ENCODE results near the gene PRXL2B. TPM values are rescaled to one million over a fixed set of nuclear protein-coding genes. Genes with fewer than 3 reads are reported as not detected.

Gene PRXL2B
- total RNA-seq, 2 experiments from 2014 or later: 28.2 to 34.6 TPM

DNA sequence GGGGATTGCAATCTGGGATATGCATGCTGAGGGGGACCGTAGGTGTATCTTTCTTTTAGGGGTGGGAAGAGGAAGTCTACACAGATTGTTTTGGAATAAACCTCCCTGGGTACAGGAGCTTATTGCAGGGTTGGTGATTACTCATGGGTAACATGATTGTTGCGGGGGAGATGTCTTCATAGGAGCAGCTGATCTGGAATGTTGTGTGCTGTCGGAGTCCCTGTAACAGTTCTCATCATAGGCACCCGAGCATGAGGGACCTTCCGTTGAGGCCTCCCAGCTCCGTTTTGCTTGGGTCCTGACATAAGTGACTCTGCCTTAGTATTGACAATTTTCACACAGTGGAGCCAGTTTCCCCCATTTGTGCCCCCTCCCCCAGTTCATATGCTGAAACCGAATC, 4.2 kb upstream of the PRXL2B start:
- ChIA-PET CTCF (interaction anchor here (1.5 to 2.3 kb wide), 2 partner anchors 26 to 408 kb away, joined by 3 to 9 read pairs; partner anchors contain the start of gene TNFRSF14), POLR2A (interaction anchor here (1.0 to 2.4 kb wide), 4 partner anchors 26 to 191 kb away, joined by 3 to 9 read pairs (median 4); partner anchors contain the start of genes MORN1, PANK4, RER1 and TNFRSF14)
- Mint-ChIP-seq H3K36me3 (peaks cover 3% of the 10 kb centered on the region), H3K27me3 (no peaks in the 10 kb centered on the region), H3K4me1 (ENCODE audit: low read depth) (peaks cover 67% of the 10 kb centered on the region), H3K9me3 (no peaks in the 10 kb centered on the region), H3K4me3 (no peak overlapping the region), H3K27ac (peak overlapping the region; percentile 96)
- intact Hi-C loops (cut with micrococcal nuclease): no loop called here
- DNase-seq: no peak

DNA sequence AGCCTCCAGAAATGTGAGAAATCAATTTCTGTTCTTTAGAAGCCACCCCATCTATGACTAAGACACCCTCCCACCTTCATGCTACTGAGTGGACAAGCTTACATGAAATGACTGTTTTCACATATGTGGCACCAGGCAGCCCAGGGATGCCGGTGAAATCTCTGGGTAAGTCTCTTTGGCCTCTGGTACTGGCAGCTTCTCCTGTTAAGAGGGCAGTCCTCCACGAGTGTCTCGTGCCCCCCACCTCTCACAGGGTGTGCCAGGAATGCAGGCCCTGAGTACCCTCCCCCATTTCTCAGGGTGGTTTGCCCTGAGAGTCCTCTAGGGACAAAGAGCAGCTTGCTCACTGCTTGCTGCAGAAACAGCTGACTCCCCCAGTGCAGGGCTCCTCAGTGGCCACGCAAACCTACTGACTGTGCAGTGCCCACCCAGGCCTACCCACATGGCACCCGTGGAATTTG, 3.2 kb upstream of the PRXL2B start:
- Mint-ChIP-seq H3K4me1 (ENCODE audit: low read depth) (peaks cover 65% of the 10 kb centered on the region), H3K36me3 (peaks cover 3% of the 10 kb centered on the region), H3K27ac (peak overlapping the region; percentile 92), H3K27me3 (no peaks in the 10 kb centered on the region), H3K9me3 (no peaks in the 10 kb centered on the region), H3K4me3 (peak overlapping the region; percentile 83)
- peak; percentile 66 for DNase-seq
- intact Hi-C loops (cut with micrococcal nuclease): no loop called here
- ChIA-PET POLR2A (interaction anchor here (1.0 to 5.1 kb wide), 6 partner anchors 22 to 192 kb away, joined by 3 to 67 read pairs (median 14); partner anchors contain the start of genes MORN1, PANK4, RER1 and TNFRSF14), CTCF (interaction anchor here (1.5 to 3.9 kb wide), 4 partner anchors 22 to 409 kb away, joined by 3 to 34 read pairs (median 12); partner anchors contain the start of gene TNFRSF14)

DNA sequence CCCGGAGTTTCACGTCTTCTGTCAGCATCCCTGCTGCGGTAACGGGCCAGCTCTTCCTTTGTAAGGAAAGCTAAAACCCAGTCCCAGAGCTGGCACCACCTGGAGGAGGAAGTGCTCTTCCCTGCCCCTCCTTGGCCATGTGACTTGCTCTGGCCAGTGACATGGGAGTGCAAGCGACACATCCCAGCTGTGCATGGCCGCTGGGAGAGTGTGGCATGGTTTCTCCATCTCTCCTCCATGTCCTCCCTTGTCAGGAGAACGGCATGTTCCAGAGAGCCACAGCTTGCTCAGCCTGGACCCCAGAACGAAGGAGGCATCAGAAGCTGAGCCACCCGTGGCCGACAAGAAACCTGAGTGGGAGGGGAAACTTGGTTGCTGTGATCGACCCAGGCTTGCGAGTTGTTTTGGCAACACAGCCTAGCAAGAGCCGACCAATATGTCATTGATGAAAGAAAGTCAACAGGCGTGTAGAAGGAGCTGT, 2.7 kb upstream of the PRXL2B start:
- peak; percentile 63 for DNase-seq
- Mint-ChIP-seq H3K36me3 (peaks cover 1% of the 10 kb centered on the region), H3K9me3 (no peaks in the 10 kb centered on the region)

DNA sequence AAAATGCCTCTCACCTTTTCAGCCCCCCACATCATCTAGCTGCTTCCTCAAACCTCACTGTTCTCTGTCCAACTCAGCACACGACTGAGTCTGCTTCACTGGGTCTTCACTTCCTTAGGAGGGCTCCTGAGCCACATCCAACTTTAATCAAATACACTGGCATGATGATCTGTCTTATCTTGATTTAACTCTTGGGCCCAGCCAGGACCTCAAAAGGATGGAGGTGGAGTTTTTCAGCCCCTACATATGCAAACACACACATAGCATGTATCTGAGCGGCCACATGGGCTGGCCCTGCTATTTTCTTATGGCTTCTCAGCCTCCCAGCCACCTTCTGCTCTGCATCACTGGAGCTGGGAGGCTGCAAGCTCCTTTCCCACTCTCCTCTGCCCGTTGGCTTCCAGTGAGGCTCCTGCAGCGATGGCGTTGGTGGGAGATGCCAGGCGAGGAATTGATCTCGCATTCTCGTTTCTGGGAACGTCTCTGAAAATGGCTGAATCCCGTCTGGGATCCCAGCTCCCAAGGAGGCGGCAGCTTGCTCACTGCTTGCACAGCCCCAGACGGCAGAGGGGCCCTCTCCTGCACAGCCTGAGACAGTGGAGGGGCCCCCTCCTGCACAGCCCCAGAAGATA, 1.8 kb upstream of the PRXL2B start:
- no peak for DNase-seq
- no peaks in the 10 kb centered on the region for H3K27me3 Mint-ChIP-seq
- ChIA-PET CTCF (interaction anchor here (0.7 to 3.9 kb wide), 8 partner anchors 23 to 390 kb away, joined by 3 to 34 read pairs (median 4); partner anchors contain the start of genes FAAP20, MORN1 and RER1), POLR2A (interaction anchor here (1.1 to 5.1 kb wide), 12 partner anchors 7 to 395 kb away, joined by 3 to 67 read pairs (median 11); partner anchors contain the start of genes MORN1, PANK4, PEX10 and RER1)
- H3K4me3 Mint-ChIP-seq: peak overlapping the region; percentile 83
- intact Hi-C loops (cut with micrococcal nuclease): loop anchor here (2.0 kb wide), 1 partner anchor 172 kb away; the partner anchor contains the start of gene PEX10
- no peaks in the 10 kb centered on the region for H3K9me3 Mint-ChIP-seq
- H3K36me3 Mint-ChIP-seq: no peaks in the 10 kb centered on the region
- H3K4me1 Mint-ChIP-seq (ENCODE audit: low read depth): peaks cover 52% of the 10 kb centered on the region
- peak overlapping the region; percentile 92 for H3K27ac Mint-ChIP-seq

More for the DNA sequence above, 2.7 kb upstream of the PRXL2B start:
- Mint-ChIP-seq H3K4me1 (ENCODE audit: low read depth) (peaks cover 59% of the 10 kb centered on the region), H3K27me3 (no peaks in the 10 kb centered on the region), H3K27ac (peak overlapping the region; percentile 92), H3K4me3 (peak overlapping the region; percentile 83)
- ChIA-PET POLR2A (interaction anchor here (1.0 to 5.1 kb wide), 7 partner anchors 22 to 192 kb away, joined by 3 to 67 read pairs (median 14); partner anchors contain the start of genes MORN1, PANK4, RER1 and TNFRSF14), CTCF (interaction anchor here (1.5 to 3.9 kb wide), 5 partner anchors 23 to 410 kb away, joined by 3 to 34 read pairs (median 9); partner anchors contain the start of genes MORN1, RER1 and TNFRSF14)
- intact Hi-C loops (cut with micrococcal nuclease): loop anchor here (2.0 kb wide), 1 partner anchor 171 kb away; the partner anchor contains the start of gene PEX10

GRCh38 chr1:2585318-2586092, 1.1 kb upstream of the PRXL2B start:
- no peaks in the 10 kb centered on the region for H3K9me3 Mint-ChIP-seq
- CTCF ChIA-PET: interaction anchor here (0.7 to 3.9 kb wide), 11 partner anchors 24 to 391 kb away, joined by 3 to 34 read pairs (median 4); partner anchors contain the start of genes FAAP20, MORN1, PANK4 and RER1
- intact Hi-C loops (cut with micrococcal nuclease): loop anchor here (1.0 to 2.0 kb wide), 6 partner anchors 7 to 173 kb away; partner anchors contain the start of genes PANK4, PEX10 and TNFRSF14
- peak overlapping the region; percentile 83 for H3K4me3 Mint-ChIP-seq
- H3K36me3 Mint-ChIP-seq: no peaks in the 10 kb centered on the region
- peaks cover 48% of the 10 kb centered on the region for H3K4me1 Mint-ChIP-seq (ENCODE audit: low read depth)
- peak; percentile 83 for DNase-seq
- peak overlapping the region; percentile 92 for H3K27ac Mint-ChIP-seq
- H3K27me3 Mint-ChIP-seq: no peaks in the 10 kb centered on the region
- POLR2A ChIA-PET: interaction anchor here (0.8 to 5.1 kb wide), 14 partner anchors 8 to 396 kb away, joined by 3 to 67 read pairs (median 8); partner anchors contain the start of genes MORN1, PANK4, PEX10 and RER1

GRCh38 chr1:2587071-2587859, 688 bp downstream of the PRXL2B start:
- DNase-seq: peak; percentile 44
- ChIA-PET CTCF (interaction anchor here (0.6 to 3.9 kb wide), 5 partner anchors 26 to 174 kb away, joined by 3 to 16 read pairs (median 3); no protein-coding TSS in a partner anchor), POLR2A (interaction anchor here (1.0 to 5.1 kb wide), 6 partner anchors 10 to 175 kb away, joined by 3 to 65 read pairs (median 9); partner anchors contain the start of genes PEX10 and TNFRSF14)
- peaks cover 32% of the 10 kb centered on the region for H3K4me1 Mint-ChIP-seq (ENCODE audit: low read depth)
- H3K36me3 Mint-ChIP-seq: no peaks in the 10 kb centered on the region
- H3K27me3 Mint-ChIP-seq: no peaks in the 10 kb centered on the region
- intact Hi-C loops (cut with micrococcal nuclease): loop anchor here (2.0 kb wide), 1 partner anchor 56 kb away; no protein-coding TSS in a partner anchor
- no peaks in the 10 kb centered on the region for H3K9me3 Mint-ChIP-seq
- H3K4me3 Mint-ChIP-seq: peak overlapping the region; percentile 83
- H3K27ac Mint-ChIP-seq: no peak overlapping the region

GRCh38 chr1:2587860-2588571, 1.4 kb downstream of the PRXL2B start:
- H3K27me3 Mint-ChIP-seq: no peaks in the 10 kb centered on the region
- peak overlapping the region; percentile 83 for H3K4me3 Mint-ChIP-seq
- intact Hi-C loops (cut with micrococcal nuclease): loop anchor here (2.0 kb wide), 1 partner anchor 55 kb away; no protein-coding TSS in a partner anchor
- H3K9me3 Mint-ChIP-seq: no peaks in the 10 kb centered on the region
- ChIA-PET POLR2A (interaction anchor here (1.0 to 5.1 kb wide), 4 partner anchors 10 to 57 kb away, joined by 3 to 65 read pairs (median 9); partner anchors contain the start of gene TNFRSF14), CTCF (interaction anchor here (1.3 to 1.6 kb wide), 2 partner anchors 173 to 174 kb away, joined by 3 read pairs; no protein-coding TSS in a partner anchor)
- H3K36me3 Mint-ChIP-seq: no peaks in the 10 kb centered on the region
- no peak for DNase-seq
- peaks cover 25% of the 10 kb centered on the region for H3K4me1 Mint-ChIP-seq (ENCODE audit: low read depth)
- H3K27ac Mint-ChIP-seq: no peak overlapping the region

DNA sequence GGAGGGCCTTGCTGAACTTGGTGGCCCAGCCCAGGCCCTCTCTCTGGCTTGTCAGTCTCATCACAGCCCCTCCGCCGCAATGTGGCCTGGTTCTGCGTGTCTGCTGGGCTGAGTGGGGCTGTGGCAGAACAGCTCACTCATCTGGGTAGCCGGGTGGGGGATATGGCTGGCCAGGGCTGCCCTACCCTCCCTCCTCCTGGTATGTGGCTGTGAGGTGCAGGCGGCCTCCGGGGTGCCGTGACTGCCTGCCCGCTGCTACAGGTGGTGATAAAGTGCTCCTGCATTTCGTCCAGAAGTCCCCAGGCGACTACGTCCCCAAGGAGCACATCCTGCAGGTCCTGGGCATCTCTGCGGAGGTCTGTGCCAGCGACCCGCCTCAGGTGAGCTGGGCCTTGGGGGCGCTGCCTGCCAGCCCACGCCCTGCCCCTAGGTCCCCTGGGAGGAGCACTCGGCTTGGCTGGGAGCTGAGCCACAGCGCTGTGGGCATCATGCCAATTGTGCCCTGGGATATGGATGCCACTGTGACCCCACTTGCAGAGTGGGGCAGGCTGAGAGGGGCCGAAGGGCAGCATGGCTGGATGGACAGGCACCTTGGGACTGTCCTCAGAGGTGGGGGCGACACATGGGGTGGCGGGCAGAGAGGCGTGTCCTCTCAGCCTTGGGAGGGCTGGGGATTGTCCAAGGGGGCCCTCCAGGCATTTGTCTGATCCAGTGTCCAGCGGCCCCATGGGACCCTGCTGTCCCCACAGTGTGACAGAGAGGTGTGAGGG, 2.3 kb downstream of the PRXL2B start:
- peaks cover 17% of the 10 kb centered on the region for H3K4me1 Mint-ChIP-seq (ENCODE audit: low read depth)
- DNase-seq: no peak
- no peaks in the 10 kb centered on the region for H3K36me3 Mint-ChIP-seq
- ChIA-PET POLR2A (no interaction called here), CTCF (no interaction called here)
- no peak overlapping the region for H3K27ac Mint-ChIP-seq
- intact Hi-C loops (cut with micrococcal nuclease): no loop called here
- H3K9me3 Mint-ChIP-seq: no peaks in the 10 kb centered on the region
- peak overlapping the region; percentile 12 for H3K4me3 Mint-ChIP-seq
- no peaks in the 10 kb centered on the region for H3K27me3 Mint-ChIP-seq

DNA sequence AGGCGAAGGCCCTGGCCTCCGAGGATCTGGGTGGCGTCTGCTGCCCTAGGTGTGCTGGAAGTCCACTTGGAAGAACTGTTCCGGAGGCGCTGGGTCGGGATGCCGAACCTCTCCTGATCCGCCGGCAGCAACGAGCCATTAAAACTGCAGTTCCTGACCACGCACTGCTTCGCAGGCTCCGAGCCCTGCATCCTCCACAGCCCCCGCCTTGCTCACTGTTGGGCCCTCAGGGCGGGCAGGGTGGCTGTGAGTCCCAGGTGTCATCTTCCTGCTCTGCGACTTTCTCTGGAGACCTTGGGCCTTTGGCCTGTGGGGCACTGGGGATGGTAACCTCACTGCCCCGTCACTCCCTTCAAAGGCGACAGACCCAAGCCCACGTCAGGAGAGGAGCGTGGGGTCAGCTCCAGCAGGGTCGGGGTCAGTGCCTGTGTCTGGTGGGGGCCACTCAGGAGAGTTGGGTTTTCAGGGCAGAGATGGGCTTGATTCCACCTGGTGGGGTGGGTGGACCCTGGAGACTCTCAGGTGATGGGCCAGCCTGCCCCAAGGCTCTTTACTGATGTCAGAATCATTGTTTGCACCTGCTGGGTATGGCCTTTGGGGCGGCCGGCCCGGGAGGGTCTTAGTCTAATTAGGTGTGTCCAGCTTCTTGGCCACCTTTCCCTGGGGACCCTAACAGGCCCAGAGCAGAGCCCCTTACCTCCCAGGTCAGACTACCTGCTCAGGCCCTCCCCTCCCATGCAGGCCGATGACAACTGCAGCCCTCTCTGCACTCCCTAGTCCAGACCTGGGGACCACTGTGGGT, 3.1 kb downstream of the PRXL2B start:
- H3K27ac Mint-ChIP-seq: no peak overlapping the region
- DNase-seq: no peak
- H3K36me3 Mint-ChIP-seq: no peaks in the 10 kb centered on the region
- no peak overlapping the region for H3K4me3 Mint-ChIP-seq
- H3K4me1 Mint-ChIP-seq (ENCODE audit: low read depth): peaks cover 9% of the 10 kb centered on the region
- CTCF ChIA-PET: no interaction called here
- intact Hi-C loops (cut with micrococcal nuclease): no loop called here
- no peaks in the 10 kb centered on the region for H3K9me3 Mint-ChIP-seq
- no peaks in the 10 kb centered on the region for H3K27me3 Mint-ChIP-seq
- POLR2A ChIA-PET: no interaction called here
